ENCODE measurements around the gene ZNF764.
"Not testable (repeated sequence)": the region's sequence is repeated elsewhere in the genome, so short reads cannot be mapped to it uniquely, and the experiment has no call there.

ZNF764 gene

DNA sequence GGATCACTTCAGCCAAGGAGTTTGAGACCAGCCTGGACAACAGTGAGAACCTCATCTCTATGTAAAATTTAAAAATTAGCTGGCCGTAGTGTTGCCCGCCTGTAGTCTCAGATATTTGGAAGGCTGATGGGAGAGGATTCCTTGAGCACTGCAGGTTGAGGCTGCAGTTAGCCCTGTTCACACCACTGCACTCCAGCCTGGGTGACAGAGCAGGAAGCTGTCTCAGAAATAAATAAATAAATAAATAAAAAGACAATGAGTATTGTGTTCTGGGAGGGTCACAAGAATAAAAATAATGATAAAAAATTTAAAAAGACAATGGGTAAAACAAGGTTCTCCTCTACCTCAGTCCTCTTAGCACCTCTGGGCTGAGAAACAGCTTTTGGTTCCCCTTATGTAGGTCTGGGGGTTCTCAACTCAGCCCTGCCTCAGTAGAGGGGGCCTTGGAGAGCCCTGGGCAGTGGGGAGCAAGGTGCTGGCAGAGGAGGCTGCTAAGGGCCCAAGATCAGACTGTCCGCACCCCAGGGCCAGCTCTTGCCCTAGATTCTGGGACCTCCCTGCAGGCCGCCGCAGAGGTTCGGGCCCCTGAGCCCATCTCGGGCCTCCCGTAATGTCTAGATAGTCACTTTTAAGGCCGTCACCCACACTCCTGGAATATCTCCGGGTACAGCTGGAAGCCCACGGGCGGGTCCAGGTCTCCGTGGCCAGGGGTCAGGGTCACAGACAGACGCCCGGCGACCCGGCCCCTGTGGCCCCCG lies 3.4 kb downstream of the ZNF764 start:
- H3K4me3 ChIP-seq (ENCODE audit: low read depth, low read length) = no peak overlapping the region
- no peak for DNase-seq (ENCODE audit: low read depth)

DNA sequence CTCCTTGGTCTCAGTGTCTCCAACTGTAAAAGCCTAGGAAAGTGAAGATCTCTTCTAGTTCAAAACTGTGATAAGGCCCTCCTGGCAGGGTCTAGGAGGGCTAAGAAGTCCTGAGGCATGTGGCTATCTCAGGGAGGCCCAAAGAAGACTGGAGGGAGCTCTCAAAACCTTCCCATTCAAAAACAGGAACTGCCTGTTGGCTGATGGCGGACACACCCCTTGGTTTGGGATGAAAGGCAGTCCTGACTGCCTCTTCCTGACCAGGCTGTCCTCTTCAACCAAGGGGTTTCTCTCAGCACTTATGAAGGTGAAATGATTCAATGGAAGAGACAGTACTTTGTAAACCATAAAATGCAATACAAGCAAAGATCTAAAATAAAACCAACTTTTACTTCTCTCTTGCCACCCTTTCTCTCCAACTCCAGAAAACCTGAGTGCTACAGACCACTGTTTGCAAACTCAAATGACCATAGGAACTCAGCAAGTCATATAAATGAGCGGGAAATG lies 4.7 kb downstream of the ZNF764 start:
- no peak for DNase-seq (ENCODE audit: low read depth)

DNA sequence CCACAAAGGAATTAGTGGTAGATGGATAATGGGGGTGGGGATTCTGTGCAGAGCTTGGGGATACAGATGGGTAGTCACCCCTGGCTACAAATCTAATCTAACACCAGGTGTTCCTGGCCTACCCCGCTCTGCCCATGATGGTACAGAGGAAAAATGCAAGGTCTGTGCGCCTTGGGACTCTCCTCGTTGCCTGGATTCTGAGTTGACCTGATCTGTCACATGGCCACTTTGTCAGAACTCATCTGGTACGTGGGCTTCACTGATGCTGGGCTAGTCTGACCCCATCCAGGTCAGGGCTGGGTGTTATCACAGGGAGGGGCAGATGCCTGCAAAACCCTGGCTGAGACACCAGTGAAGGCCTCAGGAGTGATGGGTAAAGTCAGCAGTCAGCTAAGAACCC lies 5.2 kb downstream of the ZNF764 start:
- no peak for DNase-seq (ENCODE audit: low read depth)
- H3K4me3 ChIP-seq (ENCODE audit: low read depth, low read length) = no peak overlapping the region

More for the DNA sequence above, 4.7 kb downstream of the ZNF764 start:
- no peak overlapping the region for H3K4me3 ChIP-seq (ENCODE audit: low read depth, low read length)

DNA sequence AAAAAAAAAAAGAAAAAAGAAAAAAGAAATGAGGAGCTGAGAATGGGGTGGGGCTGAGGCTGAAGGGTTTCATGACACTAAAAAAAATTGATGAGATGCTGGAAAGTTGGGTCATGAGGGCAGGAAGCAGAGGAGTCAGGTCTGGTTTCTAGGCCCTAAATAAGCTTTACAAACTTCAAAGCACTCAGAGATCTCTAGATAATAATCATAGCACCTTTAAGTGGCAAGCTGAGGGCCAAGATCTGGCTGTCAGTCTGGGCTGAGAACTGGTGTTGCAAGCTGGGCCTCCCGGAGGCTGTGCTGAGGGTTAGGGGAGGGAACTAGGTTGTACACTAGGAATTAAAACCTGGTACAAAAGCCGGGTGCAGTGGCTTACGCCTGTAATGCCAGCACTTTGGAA lies 6.4 kb downstream of the ZNF764 start:
- H3K4me3 ChIP-seq (ENCODE audit: low read depth, low read length) = no peak overlapping the region
- no peak for DNase-seq (ENCODE audit: low read depth)

DNA sequence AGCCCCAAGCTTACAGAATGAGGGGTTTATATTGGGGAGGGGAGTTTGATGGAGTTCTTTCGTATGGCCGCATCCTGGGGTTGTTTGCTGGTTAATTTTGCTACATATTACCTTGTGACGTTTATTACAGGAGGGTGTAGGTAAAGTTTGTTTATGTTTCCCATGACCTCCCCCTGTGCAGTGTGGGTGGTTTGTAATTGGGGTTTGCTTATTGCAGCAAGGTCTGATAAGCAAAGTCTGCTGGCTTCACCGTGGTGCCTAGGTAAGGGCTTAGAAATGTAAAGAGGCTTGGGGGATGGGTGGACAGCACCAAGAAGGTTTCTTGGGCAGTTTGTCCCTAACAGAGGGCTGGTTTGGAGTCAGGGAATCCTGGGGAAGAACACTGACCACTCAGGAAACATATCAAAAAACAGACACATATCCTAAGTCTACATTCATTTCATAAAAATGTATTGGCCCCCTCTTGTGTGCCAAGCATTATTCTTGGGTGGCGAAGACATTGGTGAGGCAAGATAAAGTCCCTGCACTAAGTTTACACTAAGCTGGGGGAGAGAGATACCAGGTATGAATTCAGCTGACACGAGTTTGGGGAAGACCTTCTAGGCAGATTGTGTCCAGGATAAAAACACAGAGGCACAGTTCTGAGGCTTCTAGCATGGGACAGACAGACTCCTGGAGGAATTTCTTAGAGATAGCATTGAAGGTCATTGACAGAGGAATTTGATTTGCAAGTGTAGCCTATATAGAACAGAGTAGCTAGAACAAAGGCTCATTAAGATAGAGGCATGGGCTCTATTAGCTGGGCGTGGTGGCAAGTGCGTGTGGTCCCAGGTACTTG lies 9.5 kb downstream of the ZNF764 start:
- DNase-seq (ENCODE audit: low read depth) = no peak
- H3K4me3 ChIP-seq (ENCODE audit: low read depth, low read length) = no peak overlapping the region

DNA sequence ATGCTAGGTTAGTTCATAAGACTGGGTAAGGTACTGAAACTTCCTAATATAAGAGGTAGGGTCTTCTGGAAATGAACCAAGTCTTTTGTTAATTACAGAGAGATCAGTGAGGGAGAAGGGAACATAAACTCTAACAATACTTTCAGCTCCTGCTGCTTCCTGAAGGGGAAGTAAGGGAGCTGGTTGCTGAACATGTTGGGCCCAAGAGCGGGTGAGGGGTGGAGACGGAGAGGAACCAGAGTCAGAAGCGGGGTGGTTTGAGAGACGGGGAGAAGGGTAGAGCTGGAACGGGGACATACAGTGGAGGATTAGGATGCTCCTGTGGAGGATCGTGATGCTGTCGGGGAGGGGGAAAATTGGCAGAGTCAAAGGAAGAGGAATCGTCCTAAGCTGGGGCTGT lies 12.1 kb downstream of the ZNF764 start:
- no peak for DNase-seq (ENCODE audit: low read depth)
- no peak overlapping the region for H3K4me3 ChIP-seq (ENCODE audit: low read depth, low read length)

DNA sequence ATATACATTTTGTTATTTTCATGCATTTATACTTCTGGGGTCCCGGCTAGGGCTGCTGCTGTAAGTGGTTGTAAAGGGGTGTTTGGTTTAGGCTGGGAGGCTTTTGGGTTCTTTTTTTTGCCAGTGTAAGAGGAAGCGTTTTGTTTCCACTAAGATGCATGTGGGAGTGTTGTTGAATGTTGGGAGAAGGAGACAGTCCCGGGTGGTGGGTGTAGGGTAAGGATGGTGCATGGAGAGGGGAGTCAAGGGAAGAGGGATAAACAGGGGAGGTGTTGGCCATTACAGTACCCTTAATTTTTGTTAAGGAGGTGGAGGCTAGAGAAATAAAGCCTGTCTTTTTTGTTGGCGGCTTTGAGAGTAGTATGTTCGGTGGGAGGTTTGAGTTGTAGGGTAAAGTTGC lies 15.1 kb downstream of the ZNF764 start:
- no peak overlapping the region for H3K4me3 ChIP-seq (ENCODE audit: low read depth, low read length)
- DNase-seq (ENCODE audit: low read depth) = no peak

DNA sequence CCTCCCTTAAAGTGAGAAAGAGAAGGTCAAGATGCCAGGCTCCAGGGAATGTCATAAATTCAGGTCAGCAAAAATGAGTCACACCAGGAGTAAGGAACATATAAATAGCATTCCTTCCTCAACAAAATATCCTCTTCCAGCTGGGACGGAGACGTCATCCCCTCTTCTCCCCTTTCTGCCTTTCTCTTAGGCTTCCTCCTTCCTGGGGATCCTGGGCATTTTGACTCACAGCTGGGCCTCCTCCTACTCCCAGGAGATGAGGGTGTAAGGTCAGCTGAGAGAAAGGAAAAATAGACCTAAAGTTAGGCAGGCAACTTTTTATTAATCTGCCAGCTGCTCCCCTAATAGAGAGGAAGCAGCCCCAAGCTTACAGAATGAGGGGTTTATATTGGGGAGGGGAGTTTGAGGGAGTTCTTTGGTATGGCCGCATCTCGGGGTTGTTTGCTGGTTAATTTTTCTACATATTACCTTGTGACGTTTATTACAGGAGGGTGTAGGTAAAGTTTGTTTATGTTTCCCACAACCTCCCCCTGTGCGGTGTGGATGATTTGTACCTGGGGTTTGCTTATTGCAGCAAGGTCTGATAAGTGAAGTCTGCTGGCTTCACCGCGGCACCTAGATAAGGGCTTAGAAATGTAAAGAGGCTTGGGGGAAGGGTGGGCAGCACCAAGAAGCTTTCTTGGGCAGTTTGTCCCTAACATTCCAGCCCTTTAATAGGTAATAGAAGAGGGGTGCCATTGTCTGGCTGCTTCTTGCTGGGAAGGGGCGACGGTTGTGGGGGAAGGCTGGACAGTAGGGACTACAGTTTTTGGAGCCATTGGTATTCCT lies 16.5 kb downstream of the ZNF764 start:
- DNase-seq (ENCODE audit: low read depth) = peak; percentile 49
- no peak overlapping the region for H3K4me3 ChIP-seq (ENCODE audit: low read depth, low read length)

DNA sequence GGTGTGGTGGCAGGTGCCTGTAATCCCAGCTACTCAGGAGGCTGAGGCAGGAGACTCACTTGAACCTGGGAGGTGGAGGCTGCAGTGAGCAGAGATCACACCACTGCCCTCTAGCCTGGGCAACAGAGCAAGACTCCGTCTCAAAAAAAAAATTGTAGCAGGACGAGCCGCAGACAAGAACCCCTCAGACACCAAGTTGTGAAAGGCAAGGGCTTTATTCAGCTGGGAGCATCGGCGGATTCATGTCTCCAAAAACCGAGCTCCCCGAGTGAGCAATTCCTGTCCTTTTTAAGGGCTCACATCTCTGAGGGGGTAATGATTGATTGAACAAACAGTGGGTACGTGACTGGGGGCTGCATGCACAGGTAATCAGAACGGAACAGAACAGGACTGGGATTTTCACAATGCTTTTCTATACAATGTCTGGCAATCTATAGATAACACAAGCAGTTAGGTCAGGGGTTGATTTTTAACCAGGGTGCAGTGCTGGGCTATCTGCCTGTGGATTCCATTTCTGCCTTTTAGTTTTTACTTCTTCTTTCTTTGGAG lies 17.2 kb downstream of the ZNF764 start:
- H3K4me3 ChIP-seq (ENCODE audit: low read depth, low read length); DNase-seq (ENCODE audit: low read depth): not testable (repeated sequence)

DNA sequence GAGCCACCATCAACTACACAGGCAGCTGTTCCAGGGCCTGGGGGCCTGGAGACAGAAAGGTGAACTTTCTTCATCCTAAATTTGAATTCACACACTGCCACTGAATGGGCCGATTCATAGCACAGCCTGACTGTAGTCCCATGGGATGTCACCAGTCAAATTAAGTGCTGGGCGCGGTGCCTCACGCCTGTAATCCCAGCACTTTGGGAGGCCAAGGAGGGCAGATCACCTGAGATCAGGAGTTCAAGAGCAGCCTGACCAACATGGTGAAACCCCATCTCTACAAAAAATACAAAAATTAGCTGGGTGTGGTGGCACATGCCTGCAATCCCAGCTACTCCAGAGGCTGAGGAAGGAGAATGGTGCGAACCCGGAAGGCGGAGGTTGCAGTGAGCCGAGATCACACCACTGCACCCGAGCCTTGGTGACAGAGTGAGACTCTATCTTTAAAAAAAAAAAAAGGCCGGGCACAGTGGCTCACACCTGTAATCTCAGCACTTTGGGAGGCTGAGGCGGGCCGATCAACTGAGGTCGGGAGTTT lies 18.1 kb downstream of the ZNF764 start:
- DNase-seq (ENCODE audit: low read depth); H3K4me3 ChIP-seq (ENCODE audit: low read depth, low read length): not testable (repeated sequence)

DNA sequence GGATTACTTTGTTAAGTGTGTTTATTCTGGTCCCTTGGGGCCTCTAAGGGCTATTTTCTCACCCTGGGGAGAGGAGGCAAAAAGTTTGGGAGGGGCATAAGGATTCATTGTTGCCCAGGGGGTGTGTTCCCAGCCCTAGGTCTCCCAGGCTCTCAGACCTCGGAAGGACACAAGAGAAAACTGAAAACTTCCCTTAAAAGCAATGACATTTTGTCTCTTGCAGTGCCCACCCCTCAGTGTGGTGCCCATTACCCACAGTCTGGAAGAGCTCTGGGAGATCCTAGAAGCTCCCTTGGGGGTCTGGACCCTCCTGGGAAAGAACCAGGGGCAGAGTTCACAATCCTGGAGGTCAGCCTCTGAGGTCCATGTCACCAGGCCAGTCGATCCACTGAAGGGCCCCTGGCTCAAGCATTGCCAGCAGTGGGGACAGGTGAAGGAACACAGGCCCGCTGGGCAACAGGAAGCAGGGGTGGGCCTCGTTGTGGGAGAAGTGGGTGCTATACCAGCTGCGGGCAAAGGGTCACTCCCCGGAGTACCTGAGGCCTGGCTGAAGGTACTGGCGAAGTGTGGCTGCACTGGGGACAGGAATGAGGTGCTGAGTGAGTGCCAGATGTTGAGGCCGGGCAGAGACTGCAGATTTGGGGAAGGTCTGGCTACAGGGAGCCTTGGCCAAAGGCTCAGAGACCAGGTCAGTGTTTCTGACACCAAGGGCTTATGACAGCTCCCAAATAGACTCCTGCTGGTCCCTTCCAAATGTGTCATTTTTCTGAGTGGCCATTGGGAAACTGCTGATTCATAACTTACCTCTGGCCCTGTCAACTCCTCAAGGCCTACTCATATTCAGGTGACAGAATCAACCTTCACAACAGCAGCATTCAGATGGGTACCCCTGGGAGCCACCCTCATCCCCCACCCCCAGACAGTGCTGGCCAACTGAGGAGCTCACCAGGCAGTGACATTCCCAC lies 18.9 kb downstream of the ZNF764 start:
- DNase-seq (ENCODE audit: low read depth) = no peak

DNA sequence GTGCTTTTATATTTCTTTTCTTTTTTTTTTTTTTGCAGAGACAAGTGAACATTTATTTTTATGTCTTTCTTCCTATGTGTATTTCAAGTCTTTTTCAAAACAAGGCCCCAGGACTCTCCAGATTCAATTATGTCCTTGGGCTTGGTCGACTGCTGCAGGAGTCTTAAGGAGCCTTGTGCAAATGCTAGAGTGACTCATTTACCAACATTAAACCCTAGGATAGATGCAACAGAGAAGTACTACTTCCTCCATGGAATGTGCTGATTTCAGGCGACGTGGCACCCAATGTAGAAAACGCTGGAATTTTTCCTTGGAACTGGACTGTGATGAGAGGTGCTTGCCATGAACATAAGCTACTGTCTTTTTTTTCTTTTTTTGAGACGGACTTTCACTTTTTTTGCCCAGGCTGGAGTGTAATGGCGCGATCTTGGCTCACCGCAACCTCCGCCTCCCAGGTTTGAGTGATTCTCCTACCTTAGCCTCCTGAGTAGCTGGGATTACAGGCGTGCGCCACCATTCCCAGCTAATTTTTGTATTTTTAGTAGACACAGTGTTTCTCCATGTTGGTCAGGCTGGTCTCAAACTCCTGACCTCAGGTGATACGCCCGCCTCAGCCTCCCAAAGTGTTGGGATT lies 21.7 kb downstream of the ZNF764 start:
- not testable (repeated sequence) for DNase-seq (ENCODE audit: low read depth); H3K4me3 ChIP-seq (ENCODE audit: low read depth, low read length)

More for the DNA sequence above, 18.9 kb downstream of the ZNF764 start:
- no peak overlapping the region for H3K4me3 ChIP-seq (ENCODE audit: low read depth, low read length)

DNA sequence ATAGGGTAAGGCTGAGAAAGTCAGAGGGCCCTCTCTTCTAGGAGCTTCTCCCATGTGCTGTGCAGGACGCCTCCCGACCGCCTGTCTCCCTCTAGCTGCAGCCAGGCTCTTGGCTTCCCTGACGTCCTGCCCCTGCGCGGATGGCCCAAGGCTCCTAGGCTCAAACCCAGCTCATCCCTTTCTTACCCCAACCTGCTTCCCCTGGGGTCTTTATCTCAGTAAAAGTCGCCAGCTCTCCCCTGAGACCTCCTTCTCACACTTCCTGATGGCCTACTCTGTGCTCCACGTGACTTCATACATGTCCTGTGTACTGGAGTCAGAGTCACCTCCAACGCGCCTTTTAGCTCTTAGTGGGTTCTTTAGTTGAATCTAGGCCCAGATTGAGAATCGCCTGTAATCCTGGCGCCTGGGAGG lies 22.4 kb downstream of the ZNF764 start:
- peak; percentile 25 for DNase-seq (ENCODE audit: low read depth)
- H3K4me3 ChIP-seq (ENCODE audit: low read depth, low read length) = peak overlapping the region; percentile 64

DNA sequence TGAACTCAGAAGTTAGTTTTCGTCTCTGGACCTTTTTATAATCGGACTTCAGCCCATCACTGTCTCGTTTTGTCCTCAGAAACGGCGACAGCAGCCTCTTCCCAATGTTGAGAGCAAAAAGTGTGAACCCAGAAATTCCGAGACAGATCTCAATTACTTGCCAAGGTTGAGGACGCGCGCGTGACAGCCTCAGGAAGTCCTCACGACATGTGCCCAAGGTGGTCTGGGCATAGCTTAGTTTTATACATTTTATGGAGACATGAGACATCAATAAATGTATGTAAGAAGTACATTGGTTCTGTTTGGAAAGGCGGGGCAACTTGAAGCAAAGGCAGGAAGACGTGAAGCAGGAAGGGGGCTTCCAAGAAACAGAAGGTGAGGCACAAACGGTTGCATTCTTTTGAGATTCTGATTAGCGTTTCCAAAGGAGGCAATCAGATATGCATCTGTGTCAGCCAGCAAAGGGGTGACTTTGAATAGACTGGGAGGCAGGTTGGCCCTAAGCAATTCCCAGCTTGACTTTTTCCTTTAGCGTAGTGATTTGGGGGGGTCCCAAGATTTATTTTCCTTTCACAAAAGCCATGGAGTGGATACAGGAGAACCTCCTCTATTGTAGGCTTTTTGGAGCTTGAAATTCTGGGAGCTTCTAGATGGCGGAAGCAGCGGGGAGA lies 22.9 kb downstream of the ZNF764 start:
- peak overlapping the region; percentile 64 for H3K4me3 ChIP-seq (ENCODE audit: low read depth, low read length)
- DNase-seq (ENCODE audit: low read depth) = no peak

DNA sequence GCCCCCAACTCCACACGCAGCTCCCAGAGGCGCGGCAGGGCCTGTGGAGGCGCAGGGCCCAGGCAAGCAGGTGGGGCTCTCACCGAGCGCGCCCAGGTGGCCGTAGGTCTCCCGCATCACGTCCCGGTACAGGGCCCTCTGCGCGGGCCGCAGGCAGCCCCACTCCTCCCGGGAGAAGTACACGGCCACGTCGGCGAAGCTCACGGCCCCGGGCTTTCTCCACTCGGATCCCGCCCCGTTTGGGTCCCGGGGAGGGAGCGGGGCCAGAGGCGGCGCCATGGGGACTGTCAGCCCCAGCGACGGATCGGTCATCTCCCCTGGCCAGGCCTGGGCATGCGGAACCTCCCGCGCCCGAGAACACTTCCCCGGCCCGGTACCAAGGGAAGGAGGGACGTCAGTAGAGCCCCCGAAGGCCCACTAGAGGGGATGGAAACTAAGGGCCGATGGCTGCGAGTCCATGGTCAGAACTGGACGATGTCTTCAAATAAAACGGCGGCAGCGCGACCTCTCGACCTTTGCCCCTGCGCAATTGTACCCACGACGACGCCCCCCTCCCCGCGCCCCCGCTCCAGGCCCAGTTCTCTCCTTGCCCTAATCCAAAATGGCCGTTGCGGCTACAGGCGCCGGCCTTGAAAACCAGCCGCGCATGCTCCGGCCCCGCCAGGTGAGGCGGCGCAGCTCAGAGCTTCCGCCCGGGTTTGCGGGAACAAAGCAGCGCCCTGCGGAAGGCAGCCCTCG lies 23.6 kb downstream of the ZNF764 start, which contains the start of gene ZNF747:
Gene ZNF747 (minus strand): TSS at position 491 of the 738 bp plus-strand sequence. CDS start 179 bp downstream, at position 312.
- DNase-seq (ENCODE audit: low read depth) = peak; percentile 28
- H3K4me3 ChIP-seq (ENCODE audit: low read depth, low read length) = peak within 1 kb of the TSS; percentile 64

DNA sequence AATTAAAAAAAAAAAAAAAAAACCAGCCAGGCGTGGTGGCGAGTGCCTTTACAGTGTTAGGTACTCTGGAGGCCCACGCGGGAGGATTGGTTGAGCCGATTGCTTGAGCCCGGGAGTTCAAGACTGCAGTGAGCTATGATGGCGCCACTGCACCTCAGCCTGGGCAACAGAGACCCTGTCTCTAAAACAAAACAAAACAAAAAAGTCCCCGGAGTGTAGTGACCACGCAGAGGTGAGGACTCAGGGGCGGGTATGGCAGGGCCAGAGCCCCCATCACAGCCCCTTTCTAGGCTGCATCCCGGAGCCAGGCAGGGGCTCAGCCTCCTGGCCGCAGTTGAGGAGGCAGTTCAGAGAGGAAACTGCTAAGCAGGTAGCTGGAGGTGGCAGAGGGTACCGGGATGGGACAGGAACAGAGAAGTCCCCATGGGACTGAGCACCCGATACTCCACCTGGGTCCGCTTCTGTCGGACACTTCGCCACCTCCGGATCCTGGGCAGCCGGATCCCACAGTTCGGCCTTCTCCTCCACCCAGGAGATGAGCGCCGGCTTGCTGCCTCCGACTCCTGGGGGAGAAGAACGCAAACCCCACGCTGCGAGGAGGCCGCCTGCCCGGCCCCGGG lies 24.3 kb downstream of the ZNF764 start:
- no peak for DNase-seq (ENCODE audit: low read depth)
- H3K4me3 ChIP-seq (ENCODE audit: low read depth, low read length) = peak overlapping the region; percentile 64
